Muscle of arm (tissue), 14 donors: ENCODE measurements around the gene TIPIN. TPM values are rescaled to one million over a fixed set of nuclear protein-coding genes. Genes with fewer than 3 reads are reported as not detected.
"Not testable (repeated sequence)": the region's sequence is repeated elsewhere in the genome, so short reads cannot be mapped to it uniquely, and the experiment has no call there.

Experiments used
- DNase-seq: peaks from one replicate; pipeline ENCODE4 v3.0.0-alpha.2; 2013
- long read RNA-seq, 11 donors: transcript quantifications; one replicate each; lab custom pipeline, GENCODE V29; 2026
- polyA plus RNA-seq, 12 donors: library from polyadenylated mRNA; unstranded; fragments of 120-200 nt; gene quantifications; one replicate each; pipeline ENCODE4 v1.2.1, GENCODE V29; 2013; ENCODE audit not compliant: insufficient read length in 12 of 12

TIPIN gene
- 10 to 100 TPM in 9 of 12 donors, 1 to 10 TPM in 1, not detected in 2; 9.5 to 16.7 (median 13.2) TPM for polyA plus RNA-seq
- long read RNA-seq, donor 1, partial matches to known transcripts, result 0 of 2 reads
- long read RNA-seq, donor 1, other reads (novel, unspliced or antisense), result 0 of 2 reads
- long read RNA-seq, donor 2, partial matches to known transcripts, result 0 of 4 reads
- long read RNA-seq, donor 2, other reads (novel, unspliced or antisense), result 0 of 4 reads
- long read RNA-seq, donor 3, partial matches to known transcripts, result 0 of 2 reads
- long read RNA-seq, donor 3, other reads (novel, unspliced or antisense), result 0 of 2 reads
- long read RNA-seq, donor 4, partial matches to known transcripts, result 0 of 1 reads
- long read RNA-seq, donor 4, other reads (novel, unspliced or antisense), result 0 of 1 reads
- long read RNA-seq, donor 5, partial matches to known transcripts, result 0 of 4 reads
- long read RNA-seq, donor 5, other reads (novel, unspliced or antisense), result 0 of 4 reads
- long read RNA-seq, donor 6, result 0 reads
- long read RNA-seq, donor 7, result 0 reads
- long read RNA-seq, donor 8, partial matches to known transcripts, result 0 of 6 reads
- long read RNA-seq, donor 8, other reads (novel, unspliced or antisense), result 0 of 6 reads
- long read RNA-seq, donor 9, result 0 reads
- long read RNA-seq, donor 10, partial matches to known transcripts, result 0 of 4 reads
- long read RNA-seq, donor 10, other reads (novel, unspliced or antisense), result 0 of 4 reads
- long read RNA-seq, donor 11, transcript TIPIN-201 (8 exons, 1,744 nt), result major isoform, 5 of 5 reads
- long read RNA-seq, donor 11, partial matches to known transcripts, result 0 of 5 reads
- long read RNA-seq, donor 11, other reads (novel, unspliced or antisense), result 0 of 5 reads

GRCh38 chr15:66356359-66357236 lies at the start of gene TIPIN:
Gene TIPIN, minus strand, starts transcription at chr15:66356685. Its CDS starts 3,738 bp downstream, at chr15:66352947.
- DNase-seq, result peak; percentile 96

GRCh38 chr15:66405615-66406014 lies 49.1 kb upstream of the TIPIN start:
- DNase-seq, result peak; percentile 73

GRCh38 chr15:66405007-66405406 lies 48.5 kb upstream of the TIPIN start:
- no peak for DNase-seq

GRCh38 chr15:66404532-66404931 lies 48.0 kb upstream of the TIPIN start:
- DNase-seq, result no peak

GRCh38 chr15:66404122-66404521 lies 47.6 kb upstream of the TIPIN start:
- no peak for DNase-seq

- no peak for DNase-seq
These were observed 46.8 kb upstream of the TIPIN start for GRCh38 chr15:66403323-66403722.

- no peak for DNase-seq
These were observed 46.3 kb upstream of the TIPIN start for GRCh38 chr15:66402761-66403284.

GRCh38 chr15:66401130-66402021 lies 44.9 kb upstream of the TIPIN start:
- no peak for DNase-seq

- no peak for DNase-seq
These were observed 43.9 kb upstream of the TIPIN start for GRCh38 chr15:66400351-66400774.

GRCh38 chr15:66399276-66399675 lies 42.8 kb upstream of the TIPIN start:
- no peak for DNase-seq

- no peak for DNase-seq
These were observed 38.4 kb upstream of the TIPIN start for GRCh38 chr15:66394915-66395314.

- no peak for DNase-seq
These were observed 38.0 kb upstream of the TIPIN start for GRCh38 chr15:66394472-66394871.

- DNase-seq, result not testable (repeated sequence)
These were observed 36.6 kb upstream of the TIPIN start for GRCh38 chr15:66393037-66393436.

GRCh38 chr15:66390678-66391077 lies 34.2 kb upstream of the TIPIN start:
- no peak for DNase-seq

- DNase-seq, result no peak
These were observed 33.4 kb upstream of the TIPIN start for GRCh38 chr15:66389859-66390381.

GRCh38 chr15:66389098-66389858 lies 32.8 kb upstream of the TIPIN start:
- DNase-seq, result no peak

- DNase-seq, result no peak
These were observed 32.1 kb upstream of the TIPIN start for GRCh38 chr15:66388576-66388975.

- no peak for DNase-seq
These were observed 31.5 kb upstream of the TIPIN start for GRCh38 chr15:66388043-66388363.
